Calu3 (cell line): Measurements from ENCODE around the gene ADGRA3. TPM values are rescaled to one million over a fixed set of nuclear protein-coding genes. Genes with fewer than 3 reads are reported as not detected.

Experiments used
- BruUV-seq: library from RNA; stranded (reverse); fragments of 400-500 nt; replicated peaks from 2 replicates; lab custom pipeline; 2021; lab: Mats Ljungman, UMichigan
- CTCF ChIA-PET: fragments of 300-600 bp; sonication (Branson Sonifier 250); formaldehyde crosslinking; loops from one replicate; lab custom pipeline; 2022; ENCODE audit warnings: antibody characterized with exemption; lab: Charles Lee
- DNase-seq: peaks from one replicate; pipeline ENCODE4 v3.0.0; 2022
- H3K27ac Mint-ChIP-seq: one replicate; pipeline ENCODE4 v1.8.0; 2022; ENCODE audit warnings: mixed read lengths; ENCODE audit not compliant: unreplicated experiment
- H3K27me3 Mint-ChIP-seq: one replicate; pipeline ENCODE4 v1.8.0; 2022; ENCODE audit warnings: mixed read lengths; ENCODE audit not compliant: unreplicated experiment
- H3K36me3 Mint-ChIP-seq: one replicate; pipeline ENCODE4 v1.8.0; 2022; ENCODE audit warnings: mild to moderate bottlenecking, moderate library complexity, mixed read lengths; ENCODE audit not compliant: insufficient read depth, unreplicated experiment
- H3K4me1 Mint-ChIP-seq: one replicate; pipeline ENCODE4 v1.8.0; 2022; ENCODE audit warnings: mild to moderate bottlenecking, low read depth, mixed read lengths; ENCODE audit not compliant: unreplicated experiment
- H3K4me3 Mint-ChIP-seq: one replicate; pipeline ENCODE4 v1.8.0; 2022; ENCODE audit warnings: mild to moderate bottlenecking, low read depth, moderate library complexity, mixed read lengths; ENCODE audit not compliant: unreplicated experiment
- H3K9me3 Mint-ChIP-seq: one replicate; pipeline ENCODE4 v1.8.0; 2022; ENCODE audit warnings: low read depth, mixed read lengths; ENCODE audit not compliant: unreplicated experiment
- intact Hi-C: fragments of 100-400 bp; cut with micrococcal nuclease; formaldehyde crosslinking; loops from one replicate; pipeline ENCODE4 v1.10.0; 2022; ENCODE audit not compliant: unreplicated experiment
- total RNA-seq: library from RNA; stranded (reverse); gene quantifications from 2 replicates; pipeline ENCODE4 v1.2.3, GENCODE V29; 2022
- TF ChIP-seq, protein P1 (sequence below): fragments of 200-600 bp; IDR thresholded peaks from one replicate; pipeline ENCODE4 v1.8.0; 2022; ENCODE audit warnings: antibody characterized with exemption; ENCODE audit not compliant: unreplicated experiment

The ADGRA3 gene
- total RNA-seq, 1 experiment from 2014 or later = 63.2 TPM

DNA sequence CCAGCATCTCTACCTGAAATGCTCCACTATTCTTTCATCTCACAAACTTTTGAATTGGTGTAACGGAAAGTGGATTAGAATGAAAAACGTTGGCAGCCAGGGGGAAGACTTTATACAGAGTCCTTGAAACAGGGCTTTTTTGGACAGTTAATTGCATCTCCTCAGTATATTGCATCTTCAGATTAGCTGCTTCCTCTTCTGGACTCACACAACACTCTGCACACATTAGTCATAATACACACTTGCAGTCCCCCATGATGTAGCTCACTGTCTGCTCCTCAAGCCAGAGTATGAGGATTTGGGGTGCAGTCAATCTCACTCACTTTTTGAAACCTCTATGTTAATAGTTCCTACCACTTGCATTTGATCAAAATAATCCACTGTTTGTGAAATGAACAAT, 101.0 kb downstream of the ADGRA3 start:
- H3K4me1 Mint-ChIP-seq = no peaks in the 10 kb centered on the region
- CTCF ChIA-PET = no interaction called here
- H3K9me3 Mint-ChIP-seq = no peaks in the 10 kb centered on the region
- H3K4me3 Mint-ChIP-seq = no peak overlapping the region
- no peak for DNase-seq
- no peak overlapping the region for H3K27ac Mint-ChIP-seq
- TF ChIP-seq, protein P1, sequence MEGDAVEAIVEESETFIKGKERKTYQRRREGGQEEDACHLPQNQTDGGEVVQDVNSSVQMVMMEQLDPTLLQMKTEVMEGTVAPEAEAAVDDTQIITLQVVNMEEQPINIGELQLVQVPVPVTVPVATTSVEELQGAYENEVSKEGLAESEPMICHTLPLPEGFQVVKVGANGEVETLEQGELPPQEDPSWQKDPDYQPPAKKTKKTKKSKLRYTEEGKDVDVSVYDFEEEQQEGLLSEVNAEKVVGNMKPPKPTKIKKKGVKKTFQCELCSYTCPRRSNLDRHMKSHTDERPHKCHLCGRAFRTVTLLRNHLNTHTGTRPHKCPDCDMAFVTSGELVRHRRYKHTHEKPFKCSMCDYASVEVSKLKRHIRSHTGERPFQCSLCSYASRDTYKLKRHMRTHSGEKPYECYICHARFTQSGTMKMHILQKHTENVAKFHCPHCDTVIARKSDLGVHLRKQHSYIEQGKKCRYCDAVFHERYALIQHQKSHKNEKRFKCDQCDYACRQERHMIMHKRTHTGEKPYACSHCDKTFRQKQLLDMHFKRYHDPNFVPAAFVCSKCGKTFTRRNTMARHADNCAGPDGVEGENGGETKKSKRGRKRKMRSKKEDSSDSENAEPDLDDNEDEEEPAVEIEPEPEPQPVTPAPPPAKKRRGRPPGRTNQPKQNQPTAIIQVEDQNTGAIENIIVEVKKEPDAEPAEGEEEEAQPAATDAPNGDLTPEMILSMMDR = no peak
- H3K36me3 Mint-ChIP-seq = peaks cover 4% of the 10 kb centered on the region
- intact Hi-C loops = no loop called here
- no peaks in the 10 kb centered on the region for H3K27me3 Mint-ChIP-seq
- BruUV-seq = no TSS peak

DNA sequence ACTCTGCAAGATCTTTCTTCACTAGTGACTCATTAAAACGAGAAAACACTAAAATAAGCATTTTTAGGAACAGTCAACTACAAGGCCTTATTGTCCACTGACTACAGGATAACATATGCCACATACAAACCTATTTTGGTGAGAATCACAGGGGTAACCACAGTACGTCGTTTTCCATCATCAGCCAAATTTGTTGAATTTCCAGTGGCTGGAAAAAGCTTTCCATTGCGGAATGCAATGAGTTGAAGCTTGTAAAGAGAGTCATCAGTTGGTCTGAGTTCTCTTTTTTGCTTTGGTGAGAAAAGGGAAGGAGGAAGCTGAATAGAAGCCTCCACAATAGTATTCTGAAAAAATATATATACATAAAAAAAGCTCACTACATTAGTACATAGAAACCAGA, 102.4 kb downstream of the ADGRA3 start:
- H3K27ac Mint-ChIP-seq = no peak overlapping the region
- no TSS peak for BruUV-seq
- H3K4me3 Mint-ChIP-seq = no peak overlapping the region
- no peaks in the 10 kb centered on the region for H3K9me3 Mint-ChIP-seq
- CTCF ChIA-PET = no interaction called here
- H3K27me3 Mint-ChIP-seq = no peaks in the 10 kb centered on the region
- H3K36me3 Mint-ChIP-seq = peaks cover 4% of the 10 kb centered on the region
- DNase-seq = no peak
- intact Hi-C loops = no loop called here
- TF ChIP-seq, protein P1 = no peak
- H3K4me1 Mint-ChIP-seq = no peaks in the 10 kb centered on the region

DNA sequence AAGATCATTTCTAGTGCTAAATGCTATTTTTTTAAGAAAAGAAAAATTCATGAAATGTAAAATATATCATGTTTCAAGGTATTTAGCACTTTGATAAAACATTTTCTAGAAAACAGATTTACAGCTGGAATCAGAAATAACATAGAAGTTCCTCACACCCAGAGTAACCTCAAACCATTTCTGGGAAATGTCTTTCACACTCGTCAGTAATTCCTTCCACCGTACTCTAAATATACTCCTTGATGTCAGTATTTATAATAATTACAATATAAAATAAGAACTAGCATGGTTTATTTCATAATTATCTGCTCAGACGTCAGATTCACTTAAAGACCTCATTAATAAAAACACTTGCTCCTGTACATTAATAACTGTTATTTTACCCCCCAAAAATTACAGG, 103.9 kb downstream of the ADGRA3 start:
- CTCF ChIA-PET = no interaction called here
- no peak for DNase-seq
- BruUV-seq = no TSS peak
- H3K4me1 Mint-ChIP-seq = no peaks in the 10 kb centered on the region
- H3K36me3 Mint-ChIP-seq = peaks cover 4% of the 10 kb centered on the region
- TF ChIP-seq, protein P1 = no peak
- no peak overlapping the region for H3K27ac Mint-ChIP-seq
- H3K9me3 Mint-ChIP-seq = no peaks in the 10 kb centered on the region
- intact Hi-C loops = no loop called here
- H3K4me3 Mint-ChIP-seq = no peak overlapping the region
- H3K27me3 Mint-ChIP-seq = no peaks in the 10 kb centered on the region

DNA sequence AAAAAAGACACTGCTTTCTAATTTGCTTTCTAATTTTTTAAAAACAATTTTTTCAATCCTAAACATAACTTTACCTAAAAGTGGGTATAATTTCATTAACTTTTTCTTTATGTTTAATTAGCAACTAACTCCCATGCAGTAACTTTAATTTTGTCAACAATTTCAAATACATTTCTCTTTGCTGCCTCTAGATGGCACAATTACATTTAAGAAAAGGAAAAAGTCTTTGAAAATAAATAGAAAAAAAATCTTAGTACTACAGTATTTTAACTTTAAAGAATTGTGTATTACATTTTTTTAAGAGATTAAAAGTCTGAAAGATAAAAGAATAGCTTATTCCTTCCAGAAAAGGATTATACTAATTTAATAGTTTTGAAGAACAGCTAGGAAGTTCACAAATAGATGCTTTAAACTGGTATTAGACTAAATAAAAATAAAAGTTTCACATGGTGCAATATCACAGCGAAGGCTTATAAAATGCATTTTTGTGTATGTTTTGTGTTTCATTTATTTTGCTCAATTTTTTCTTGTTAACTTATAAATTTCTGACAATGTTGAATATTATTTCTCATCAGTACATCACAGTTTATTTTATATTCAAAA, 105.1 kb downstream of the ADGRA3 start:
- Mint-ChIP-seq H3K9me3 (no peaks in the 10 kb centered on the region), H3K4me3 (no peak overlapping the region)
- BruUV-seq = no TSS peak

More for the DNA sequence above, 105.1 kb downstream of the ADGRA3 start:
- TF ChIP-seq, protein P1 = peak; percentile 25
- H3K36me3 Mint-ChIP-seq = peaks cover 8% of the 10 kb centered on the region
- no peaks in the 10 kb centered on the region for H3K27me3 Mint-ChIP-seq
- H3K4me1 Mint-ChIP-seq = no peaks in the 10 kb centered on the region
- no peak overlapping the region for H3K27ac Mint-ChIP-seq
- intact Hi-C loops = loop anchor here (1.0 to 2.0 kb wide), 2 partner anchors 197 to 278 kb away; no protein-coding TSS in a partner anchor
- DNase-seq = no peak
- CTCF ChIA-PET = interaction anchor here (0.6 kb wide), 1 partner anchor 1505 kb away, joined by 8 read pairs; no protein-coding TSS in a partner anchor
